DMS79 (cell line): ENCODE results near the gene SUMO1.
A peak's percentile ranks its signal among the peaks of the same experiment; 100 is the strongest.

Experiments used
- DNase-seq: peaks from one replicate; lab custom pipeline; 2025; lab: John Stamatoyannopoulos, UW

The SUMO1 gene

DNA sequence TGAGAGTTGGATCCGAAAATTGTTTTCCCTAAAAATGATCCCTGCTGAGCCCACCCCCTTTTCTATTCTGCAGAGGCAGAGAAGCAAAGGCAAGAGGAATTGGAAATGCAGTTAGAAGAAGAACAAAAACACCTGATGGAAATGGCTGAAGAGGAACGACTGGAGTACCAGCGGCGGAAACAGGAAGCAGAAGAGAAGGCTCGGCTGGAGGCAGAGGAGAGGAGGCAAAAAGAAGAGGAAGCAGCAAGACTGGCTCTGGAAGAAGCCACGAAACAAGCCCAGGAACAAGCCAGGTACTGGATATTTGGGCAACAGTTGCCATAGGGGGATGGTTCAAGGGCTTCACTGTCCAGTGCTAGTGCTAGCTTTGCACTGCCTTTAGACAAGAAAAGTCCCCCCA, 41.7 kb downstream of the SUMO1 start:
- DNase-seq = no peak

DNA sequence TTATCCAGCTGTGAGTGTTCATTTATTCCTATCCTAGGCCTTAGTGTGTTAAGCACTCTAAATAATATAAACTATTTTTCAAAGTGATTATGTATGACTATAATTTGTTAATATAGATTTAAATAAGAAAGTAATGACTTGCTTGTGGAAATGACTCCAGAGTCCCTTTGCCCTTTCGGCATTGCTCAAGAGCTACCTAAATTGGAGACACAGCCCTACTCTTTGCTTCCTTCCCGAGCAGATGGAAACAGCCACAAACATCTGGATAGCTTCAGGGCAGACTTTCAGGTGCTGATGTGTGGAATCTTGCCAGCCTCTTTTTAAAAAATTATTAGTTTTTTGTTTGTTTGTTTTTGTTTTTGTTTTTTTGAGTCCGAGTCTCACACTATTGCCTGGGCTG, 44.0 kb downstream of the SUMO1 start:
- DNase-seq = no peak

DNA sequence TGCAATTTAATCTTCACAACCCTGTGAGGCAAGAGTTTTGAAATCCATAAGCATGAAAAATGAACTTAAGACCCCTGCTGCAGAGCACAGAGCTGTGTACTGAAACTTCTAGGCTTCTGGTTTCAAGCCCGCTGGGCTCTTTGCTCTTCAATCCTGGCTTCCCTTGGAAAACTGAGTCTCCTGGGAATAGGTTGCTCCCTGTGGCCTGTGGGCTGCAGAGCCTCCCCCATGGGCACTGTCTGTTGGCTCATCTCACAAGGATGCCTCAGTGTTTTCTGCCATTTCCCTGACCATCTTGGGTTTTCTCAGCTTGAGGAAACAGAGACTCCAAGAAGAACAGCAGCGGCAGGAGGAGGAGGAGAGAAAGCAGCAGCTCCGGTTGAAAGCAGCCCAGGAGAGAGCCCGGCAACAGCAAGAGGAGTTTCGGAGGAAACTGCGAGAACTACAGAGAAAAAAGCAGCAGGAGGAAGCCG, 44.5 kb downstream of the SUMO1 start:
- DNase-seq = no peak

DNA sequence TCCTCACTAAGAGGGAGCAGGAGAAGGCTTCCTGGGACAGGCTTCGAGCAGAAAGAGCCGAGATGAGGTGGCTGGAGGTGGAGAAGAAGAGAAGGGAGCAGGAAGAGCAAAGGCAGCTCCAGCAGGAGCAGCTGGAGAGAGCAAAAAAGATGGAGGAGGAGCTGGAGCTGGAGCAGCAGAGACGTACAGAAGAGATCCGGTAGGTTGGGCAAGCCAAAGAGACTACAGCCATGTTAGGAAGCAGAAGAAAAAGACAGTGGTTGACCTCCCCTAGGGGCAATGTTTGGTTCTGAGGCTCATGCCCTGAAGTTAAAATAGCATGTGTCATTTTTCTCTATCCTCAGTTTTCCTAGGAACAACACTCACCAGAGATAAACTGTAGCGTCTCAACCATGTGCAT, 45.1 kb downstream of the SUMO1 start:
- no peak for DNase-seq

DNA sequence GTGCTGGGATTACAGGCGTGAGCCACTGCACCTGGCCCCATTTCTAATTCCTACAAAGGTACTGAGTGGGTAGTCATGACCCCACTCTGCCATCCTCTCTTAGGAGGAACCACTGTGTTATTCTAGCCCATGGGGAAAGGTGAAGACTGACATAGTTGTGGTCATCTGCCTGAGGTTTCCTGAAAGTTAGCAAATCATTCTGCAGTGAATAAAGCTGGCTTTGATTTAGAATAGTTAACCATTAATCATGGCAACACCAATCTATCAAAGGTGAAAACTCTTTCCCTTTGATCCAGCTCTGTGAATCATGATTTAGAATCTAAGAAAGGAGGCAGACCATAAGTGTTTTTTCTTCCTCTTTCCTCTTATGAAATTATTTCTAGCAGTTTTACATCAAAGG, 50.8 kb downstream of the SUMO1 start:
- no peak for DNase-seq

DNA sequence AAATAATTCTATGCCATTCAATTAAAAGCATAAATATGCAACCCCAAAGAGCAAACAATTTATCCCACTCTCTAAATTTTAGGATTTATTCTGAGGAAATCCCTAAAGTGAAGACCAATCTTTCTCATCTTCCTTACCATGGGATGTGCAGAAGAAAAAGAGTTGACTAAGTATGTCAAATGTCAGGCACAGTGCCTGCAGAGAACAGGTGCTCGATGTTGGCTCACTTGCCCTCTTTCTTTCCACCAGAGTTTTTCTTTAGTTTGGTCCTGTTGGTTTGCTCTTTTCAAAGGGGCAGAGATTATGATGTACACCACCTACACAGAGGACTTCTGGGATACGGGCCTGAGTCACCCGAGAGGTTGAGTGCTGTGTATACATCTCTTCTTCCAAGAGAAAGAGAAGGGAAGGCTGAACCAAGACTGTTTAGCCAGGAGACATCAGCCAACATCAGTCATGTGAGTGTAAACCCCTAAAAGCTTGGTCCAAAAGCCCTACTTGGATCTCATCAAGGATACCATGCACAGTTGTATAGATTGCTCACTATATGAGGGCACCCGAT, 51.7 kb downstream of the SUMO1 start:
- DNase-seq = no peak

DNA sequence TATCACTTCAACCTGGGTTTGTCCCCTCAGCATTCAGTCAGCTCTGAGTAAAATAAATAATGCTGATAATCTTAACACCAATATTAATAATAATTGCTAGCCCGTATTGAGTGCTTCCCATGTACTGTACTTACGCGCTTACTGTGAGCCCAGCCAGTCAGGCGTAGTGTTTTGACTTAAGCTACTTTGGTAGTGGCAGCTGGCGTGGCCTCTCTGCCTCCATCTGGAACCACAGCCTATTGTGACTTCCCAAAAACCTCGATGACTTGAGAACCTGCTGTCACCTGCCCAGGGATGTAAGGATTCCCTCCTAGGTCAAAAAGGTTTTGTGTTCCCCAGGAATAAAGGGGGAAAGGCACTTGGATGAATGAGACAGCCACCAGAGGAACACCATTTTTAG, 53.2 kb downstream of the SUMO1 start:
- no peak for DNase-seq

DNA sequence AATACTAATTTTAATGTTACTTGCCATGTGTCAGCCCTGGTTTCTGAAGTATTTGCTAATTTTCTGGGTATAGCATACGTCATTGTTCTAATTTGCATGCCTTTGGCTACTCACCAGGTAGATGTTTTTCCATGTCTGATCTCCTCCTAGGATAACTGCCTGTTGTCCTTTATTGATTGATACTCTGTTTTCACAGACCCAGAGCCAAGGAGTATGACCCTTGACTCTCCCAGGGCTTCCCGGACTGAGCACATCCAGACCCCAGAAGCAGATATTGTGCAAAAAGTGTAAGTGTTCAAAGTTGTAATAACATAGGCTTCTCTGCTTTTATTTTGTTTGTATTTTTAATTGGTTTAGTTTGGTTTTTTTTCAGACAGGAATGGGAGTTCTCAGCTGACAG, 53.8 kb downstream of the SUMO1 start:
- no peak for DNase-seq

DNA sequence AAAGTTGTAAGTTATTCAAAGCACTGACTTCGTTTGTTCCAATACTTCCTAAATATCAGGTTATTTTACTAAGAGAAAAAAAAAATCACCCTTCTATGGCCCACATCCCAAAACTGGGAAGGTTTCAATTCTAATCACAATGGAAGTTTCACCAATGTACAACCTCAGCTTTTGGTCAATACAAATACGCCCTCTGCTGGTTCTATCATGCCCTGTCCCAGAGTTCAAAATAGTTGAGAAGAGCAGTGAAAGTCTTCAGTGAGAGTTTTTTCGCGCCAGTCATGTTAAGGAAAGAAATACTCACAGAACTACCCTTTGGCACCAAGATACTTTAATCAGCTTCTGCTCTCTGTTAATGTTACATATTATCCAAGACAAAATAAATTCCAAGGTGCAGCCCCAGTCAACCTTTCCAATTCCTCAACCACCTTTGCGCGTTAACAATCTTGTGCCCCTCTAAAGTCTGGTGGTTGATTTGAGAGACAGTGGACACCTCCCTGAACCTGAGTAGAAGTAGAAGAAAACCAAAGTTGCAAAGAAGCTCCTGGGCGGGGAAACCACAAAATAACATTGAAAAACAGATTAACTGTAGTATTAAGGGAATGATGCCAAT, 59.9 kb downstream of the SUMO1 start:
- peak; percentile 30 for DNase-seq

DNA sequence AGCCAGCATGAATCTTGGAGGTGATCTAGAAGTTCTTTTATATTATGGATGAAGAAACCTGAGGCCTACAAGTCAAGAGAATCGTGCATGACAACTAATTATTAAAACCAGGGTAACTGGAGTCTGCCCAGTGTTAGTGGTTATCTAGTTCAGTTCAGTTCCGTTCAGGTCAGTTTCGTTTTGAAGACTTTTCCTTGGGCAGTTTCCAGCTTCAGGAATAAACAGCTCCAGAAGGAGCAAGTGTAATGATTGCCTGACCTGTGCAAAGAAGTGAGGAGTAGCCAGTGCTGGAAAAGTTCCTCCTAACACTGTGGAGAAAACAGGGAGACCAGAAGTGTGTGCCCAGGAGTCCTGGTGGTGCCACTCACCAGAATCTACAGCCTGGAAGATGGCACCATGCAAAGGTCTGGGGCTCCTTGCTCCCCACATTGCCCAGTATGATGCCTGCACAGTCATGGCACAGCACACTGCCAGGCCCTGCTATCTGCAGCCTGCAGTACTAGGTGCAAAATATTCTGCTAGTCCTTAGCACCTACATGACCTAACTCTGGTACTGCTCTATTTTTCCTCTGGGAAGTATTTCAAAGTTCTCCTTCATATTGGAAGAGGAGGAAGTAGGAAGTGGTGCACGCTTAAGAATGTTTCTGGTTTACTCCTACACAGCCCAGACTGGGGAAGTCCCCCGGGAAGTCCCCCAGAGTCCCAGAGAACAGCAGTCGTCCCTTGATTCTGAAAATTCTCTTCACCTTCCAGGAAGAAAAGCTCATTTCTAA, 65.8 kb downstream of the SUMO1 start:
- no peak for DNase-seq

DNA sequence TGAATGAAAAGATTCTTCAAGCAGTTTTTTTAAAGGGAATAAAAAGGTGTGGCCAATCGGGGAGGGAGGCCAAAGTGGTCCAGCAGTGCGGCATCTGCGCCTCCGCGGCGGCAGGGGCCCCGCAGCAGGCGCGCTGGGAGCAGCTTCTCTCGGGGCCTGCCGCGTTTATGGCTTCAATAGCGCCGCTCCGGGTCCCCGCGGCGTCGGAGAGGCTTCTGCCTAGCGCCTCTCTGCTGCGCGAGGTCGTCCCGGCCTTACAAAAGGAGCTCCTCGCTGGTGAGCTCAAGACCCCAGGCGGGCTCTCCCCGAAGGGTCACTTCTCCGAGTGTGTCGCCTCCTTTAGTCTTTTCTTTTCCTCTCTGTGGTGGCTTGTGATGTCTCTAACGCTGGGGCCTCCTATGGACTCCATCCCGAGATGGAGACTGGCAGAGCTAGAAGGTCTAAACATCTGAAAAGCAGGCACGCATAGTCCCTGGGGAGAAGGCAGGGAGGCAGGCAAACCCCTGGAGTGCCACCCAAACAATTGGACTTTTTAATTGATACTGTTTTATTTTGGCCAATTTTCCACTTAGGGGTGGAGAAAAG, 67.1 kb downstream of the SUMO1 start:
- DNase-seq = no peak

DNA sequence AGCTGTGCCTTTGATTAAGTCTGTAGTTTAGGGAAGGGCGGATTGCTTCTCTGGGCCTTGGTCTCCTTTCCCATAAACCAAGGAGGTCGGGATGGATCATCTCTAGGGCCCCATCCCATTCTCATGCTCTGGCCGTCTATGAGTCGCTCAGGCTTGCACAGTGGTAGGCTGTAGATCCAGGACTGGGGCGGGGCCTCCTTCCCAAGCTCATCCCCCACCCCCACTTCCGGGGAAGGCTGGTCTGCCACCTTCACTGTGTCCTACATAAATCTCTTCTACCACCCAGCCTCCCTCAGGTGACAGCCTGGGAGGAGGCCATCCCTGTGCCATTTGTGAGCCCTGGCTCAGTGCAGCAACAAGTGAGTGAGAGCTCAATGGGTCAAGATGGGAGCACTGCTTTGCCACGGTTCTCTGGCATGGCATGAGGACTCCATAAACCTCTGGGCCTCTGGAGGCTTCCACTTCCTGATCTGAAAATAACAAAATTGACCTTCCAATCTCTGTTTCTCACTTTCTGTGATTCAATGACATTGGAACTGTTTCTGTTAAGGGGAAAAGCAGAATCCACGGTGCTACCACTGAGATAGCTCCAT, 68.5 kb downstream of the SUMO1 start:
- DNase-seq = no peak

DNA sequence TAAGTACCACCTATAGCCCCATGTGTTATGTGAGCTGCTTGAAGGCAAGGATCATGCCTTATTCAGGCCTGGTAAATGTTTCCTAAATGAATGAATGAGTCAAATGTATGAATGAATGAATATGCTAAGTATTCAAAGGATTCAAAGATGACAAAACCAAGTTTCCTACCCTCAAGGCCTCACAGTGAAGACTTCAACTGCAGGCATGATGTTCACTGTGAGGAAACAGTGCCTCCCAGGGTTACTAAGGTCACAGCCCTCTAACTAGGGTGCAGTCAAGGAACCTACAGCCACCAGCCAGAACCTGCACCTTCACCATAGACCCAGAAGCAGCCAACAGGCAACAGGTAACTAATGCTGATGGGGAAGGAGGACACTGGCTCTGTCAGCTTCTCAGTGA, 69.3 kb downstream of the SUMO1 start:
- DNase-seq = no peak

DNA sequence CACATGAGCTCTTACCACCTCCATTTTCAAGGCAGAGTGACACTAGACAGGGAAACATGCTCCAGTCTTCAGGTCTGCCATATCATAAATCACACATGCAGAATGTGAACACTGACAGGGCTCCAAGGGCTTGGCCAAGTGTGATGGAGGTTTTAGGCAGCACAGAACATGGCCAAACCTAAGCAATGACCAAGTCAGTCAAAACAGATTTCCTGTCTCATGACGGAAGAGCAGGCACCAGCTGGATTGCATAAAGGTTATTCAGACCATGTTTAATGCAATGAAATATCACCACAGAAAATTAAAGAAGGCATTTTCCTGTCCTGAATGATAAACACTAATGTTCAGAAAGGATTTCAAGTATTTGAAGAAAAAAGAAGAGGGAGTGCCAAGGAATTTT, 72.5 kb downstream of the SUMO1 start:
- no peak for DNase-seq

DNA sequence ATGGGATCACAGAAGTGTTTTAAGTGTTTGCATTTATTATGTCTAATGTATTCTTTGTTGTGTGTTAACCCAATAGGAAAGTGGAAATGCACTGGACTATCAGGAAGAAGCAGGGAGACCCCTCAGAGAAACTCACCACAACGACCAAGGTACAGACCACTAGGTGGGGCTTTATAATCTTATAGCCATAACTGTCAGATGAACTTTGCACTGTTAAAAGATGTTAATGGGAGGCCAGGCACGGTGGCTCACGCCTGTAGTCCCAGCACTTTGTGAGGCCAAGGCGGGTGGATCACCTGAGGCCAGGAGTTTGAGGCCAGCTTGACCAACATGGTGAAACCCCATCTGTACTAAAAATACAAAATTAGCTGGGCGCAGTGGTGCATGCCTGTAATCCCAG, 73.2 kb downstream of the SUMO1 start:
- DNase-seq = no peak

DNA sequence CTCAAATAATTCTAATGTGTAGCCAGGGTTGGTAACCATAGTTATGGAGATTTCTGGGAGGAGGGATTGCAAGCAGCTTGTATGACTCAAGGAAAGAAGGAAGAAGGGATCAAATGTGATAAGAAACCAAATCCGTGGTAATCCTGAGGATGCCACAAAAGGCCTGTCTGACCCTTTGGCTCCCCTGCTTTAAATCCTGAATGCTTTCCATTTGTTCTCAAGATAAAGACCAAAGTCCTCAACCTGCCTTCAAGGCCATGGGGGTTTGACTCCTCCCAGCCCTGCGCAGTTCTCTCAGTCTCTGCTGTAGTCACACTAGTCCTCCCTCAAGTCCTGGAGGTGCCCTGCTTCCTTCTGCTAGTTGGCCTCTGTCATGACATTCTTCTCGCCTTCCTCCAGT, 74.0 kb downstream of the SUMO1 start:
- no peak for DNase-seq

DNA sequence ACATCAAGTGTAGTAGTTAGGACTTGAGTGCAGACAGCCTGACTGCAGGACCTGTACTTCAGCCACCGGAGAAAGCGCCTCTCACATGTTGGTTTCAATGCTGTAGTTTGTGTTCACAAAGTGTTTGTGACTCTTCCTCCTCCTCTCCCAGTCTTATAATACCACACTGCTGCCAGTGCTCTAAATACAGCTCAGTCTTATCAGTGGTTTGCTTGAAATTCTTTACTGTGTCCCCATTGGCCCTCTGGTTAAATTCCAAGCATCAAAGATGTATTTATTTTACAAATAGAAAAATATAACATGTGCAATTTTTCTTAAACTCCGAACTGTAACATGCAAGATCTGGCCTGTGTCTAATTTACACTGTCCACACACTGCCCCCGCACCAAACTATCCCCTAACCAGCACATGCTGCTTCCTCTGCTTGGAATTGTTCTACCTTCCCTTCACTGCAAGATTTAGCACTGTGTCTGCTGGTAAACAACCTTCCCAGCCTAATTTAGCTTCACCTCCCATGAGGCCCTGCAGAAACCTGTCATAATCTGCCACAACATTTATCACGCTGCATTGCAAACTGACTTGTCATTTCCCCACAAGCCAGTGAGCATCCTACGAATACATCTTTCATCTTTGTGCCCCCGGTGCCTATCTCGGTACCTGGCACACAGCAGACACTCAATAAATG, 77.1 kb downstream of the SUMO1 start:
- no peak for DNase-seq

DNA sequence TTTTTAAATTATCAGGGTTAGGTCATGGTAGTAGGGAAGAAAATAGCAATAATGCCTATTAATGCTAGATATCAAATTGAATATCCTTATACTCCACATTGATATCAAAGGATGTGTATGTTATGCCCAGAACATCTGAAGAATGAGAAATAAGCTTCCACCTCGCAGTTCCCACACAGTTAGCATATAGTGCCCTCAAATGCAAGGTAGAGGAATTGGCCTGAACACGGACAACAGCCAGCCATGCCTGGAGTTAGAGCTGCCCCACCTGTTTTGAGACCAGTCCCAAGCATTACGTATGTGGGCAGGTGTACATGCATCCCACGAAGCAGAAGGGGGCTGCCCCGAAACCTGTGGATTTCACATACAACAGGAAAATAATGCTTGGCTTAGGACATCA, 79.6 kb downstream of the SUMO1 start:
- no peak for DNase-seq

DNA sequence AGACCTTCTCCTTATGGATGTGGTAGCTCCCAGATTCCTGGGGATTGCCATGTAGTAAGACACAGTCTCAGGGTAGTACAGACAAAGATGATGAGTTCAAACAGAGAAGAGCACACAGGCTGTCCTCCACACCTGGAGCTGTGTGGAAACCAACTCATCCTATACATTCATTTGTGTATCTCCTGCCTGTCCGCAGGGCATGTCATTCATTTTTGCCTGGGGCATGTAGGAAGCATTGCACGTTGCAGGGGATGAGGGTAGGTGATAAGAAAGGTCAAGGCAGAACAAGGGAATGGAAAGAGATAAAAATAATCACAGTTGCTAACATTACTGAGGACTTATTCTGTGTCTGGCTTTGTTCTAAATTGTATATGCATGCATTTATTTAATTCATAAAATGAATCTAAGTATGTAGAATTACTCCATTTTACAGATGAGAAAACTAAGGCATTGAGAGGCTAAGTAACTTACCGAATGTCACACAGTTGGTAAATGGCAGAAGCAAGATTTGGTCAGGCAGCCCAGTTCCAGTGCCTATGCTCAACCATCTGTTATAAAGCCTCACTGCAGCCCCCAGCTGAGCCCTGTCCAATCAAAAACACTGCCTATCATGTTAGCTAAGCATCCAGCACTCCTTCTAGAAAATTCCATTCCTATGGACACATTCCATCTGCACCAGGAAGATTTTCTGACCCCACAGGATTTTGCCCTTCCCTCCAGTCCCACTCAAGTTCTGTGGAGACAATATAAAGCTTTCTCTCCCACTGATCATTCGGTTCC, 81.0 kb downstream of the SUMO1 start:
- no peak for DNase-seq
